ENCODE results near the gene GRID2.

DNA sequence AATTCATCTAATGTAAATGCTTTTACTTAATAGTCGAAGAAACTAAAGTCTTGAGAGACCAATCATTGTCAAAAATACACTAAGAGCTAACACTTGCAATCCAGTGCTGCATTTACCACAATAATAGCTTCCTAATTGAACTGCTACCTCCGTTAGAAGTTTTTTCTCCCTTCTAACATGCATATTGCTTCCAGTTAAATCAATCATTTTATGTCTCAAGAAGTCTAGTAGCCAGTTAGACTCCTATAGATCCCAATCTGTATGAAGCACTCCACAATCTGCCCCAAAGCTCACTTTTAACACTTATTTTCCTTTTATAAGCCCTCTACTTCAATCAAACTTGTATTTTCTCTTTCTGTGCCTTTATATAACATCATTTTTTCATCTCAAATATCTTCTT is 41.4 kb upstream of the GRID2 start:
- TF ChIP-seq POLR2A (IDR thresholded peaks at IDR 0.05): no peak
- TF ChIP-seq, protein P1, sequence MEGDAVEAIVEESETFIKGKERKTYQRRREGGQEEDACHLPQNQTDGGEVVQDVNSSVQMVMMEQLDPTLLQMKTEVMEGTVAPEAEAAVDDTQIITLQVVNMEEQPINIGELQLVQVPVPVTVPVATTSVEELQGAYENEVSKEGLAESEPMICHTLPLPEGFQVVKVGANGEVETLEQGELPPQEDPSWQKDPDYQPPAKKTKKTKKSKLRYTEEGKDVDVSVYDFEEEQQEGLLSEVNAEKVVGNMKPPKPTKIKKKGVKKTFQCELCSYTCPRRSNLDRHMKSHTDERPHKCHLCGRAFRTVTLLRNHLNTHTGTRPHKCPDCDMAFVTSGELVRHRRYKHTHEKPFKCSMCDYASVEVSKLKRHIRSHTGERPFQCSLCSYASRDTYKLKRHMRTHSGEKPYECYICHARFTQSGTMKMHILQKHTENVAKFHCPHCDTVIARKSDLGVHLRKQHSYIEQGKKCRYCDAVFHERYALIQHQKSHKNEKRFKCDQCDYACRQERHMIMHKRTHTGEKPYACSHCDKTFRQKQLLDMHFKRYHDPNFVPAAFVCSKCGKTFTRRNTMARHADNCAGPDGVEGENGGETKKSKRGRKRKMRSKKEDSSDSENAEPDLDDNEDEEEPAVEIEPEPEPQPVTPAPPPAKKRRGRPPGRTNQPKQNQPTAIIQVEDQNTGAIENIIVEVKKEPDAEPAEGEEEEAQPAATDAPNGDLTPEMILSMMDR (IDR thresholded peaks at IDR 0.05): no peak

Measured in transverse colon (tissue), 3 donors.